ENCODE measurements around the gene CACNA1C.

Gene CACNA1C

GRCh38 chr12:2049604-2050540, 2.9 kb upstream of the CACNA1C start:
- no peaks in the 10 kb centered on the region for H3K79me2 ChIP-seq (ENCODE audit: control insufficient read depth, low read length)
- H3K27ac ChIP-seq (ENCODE audit: low read depth, low read length) = no peak overlapping the region
- peak overlapping the region; percentile 15; the same call in 1 of the 2 replicates for H3K4me2 ChIP-seq (ENCODE audit: low read length)
- H3K4me3 ChIP-seq (ENCODE audit: low read length) = no peak overlapping the region
- peaks cover 9% of the 10 kb centered on the region for H3K4me1 ChIP-seq (ENCODE audit: control insufficient read depth, low read length)
- H3K27me3 ChIP-seq (ENCODE audit: control insufficient read depth, low read length) = peaks cover 54% of the 10 kb centered on the region
- no peaks in the 10 kb centered on the region for H3K36me3 ChIP-seq (ENCODE audit: control insufficient read depth, low read length)
- H3K9me2 ChIP-seq (replicated peaks; ENCODE audit: control insufficient read depth, low read length) = no peaks in the 10 kb centered on the region
- H4K20me1 ChIP-seq (ENCODE audit: control insufficient read depth, insufficient read depth, low read depth, low read length) = no peaks in the 10 kb centered on the region
- no peaks in the 10 kb centered on the region for H3F3A ChIP-seq (ENCODE audit: control insufficient read depth, insufficient read depth)
- no peaks in the 10 kb centered on the region for H3K9me3 ChIP-seq (ENCODE audit: control insufficient read depth, insufficient read depth, low read length)
- TF ChIP-seq CTCF (IDR thresholded peaks at IDR 0.05; ENCODE audit: low read depth, low read length, poor library complexity, severe bottlenecking) = no peak
- no peak for TF ChIP-seq EZH2phosphoT487 (IDR thresholded peaks at IDR 0.05; ENCODE audit: borderline replicate concordance, low read length)

GRCh38 chr12:2051700-2052621, 826 bp upstream of the CACNA1C start:
- Histone ChIP-seq H3K79me2 (ENCODE audit: control insufficient read depth, low read length) (no peaks in the 10 kb centered on the region), H3K27ac (ENCODE audit: low read depth, low read length) (no peak overlapping the region)
- TF ChIP-seq CTCF (IDR thresholded peaks at IDR 0.05; ENCODE audit: low read depth, low read length, poor library complexity, severe bottlenecking) (no peak), EZH2phosphoT487 (IDR thresholded peaks at IDR 0.05; ENCODE audit: borderline replicate concordance, low read length) (no peak)

GRCh38 chr12:2053691-2054090, 904 bp downstream of the CACNA1C start:
- H3F3A ChIP-seq (ENCODE audit: control insufficient read depth, insufficient read depth) = no peaks in the 10 kb centered on the region
- no peak overlapping the region for H3K4me3 ChIP-seq (ENCODE audit: low read length)
- peaks cover 9% of the 10 kb centered on the region for H3K4me1 ChIP-seq (ENCODE audit: control insufficient read depth, low read length)
- H3K27me3 ChIP-seq (ENCODE audit: control insufficient read depth, low read length) = peaks cover 63% of the 10 kb centered on the region
- H3K9me2 ChIP-seq (replicated peaks; ENCODE audit: control insufficient read depth, low read length) = no peaks in the 10 kb centered on the region
- no peak overlapping the region for H3K27ac ChIP-seq (ENCODE audit: low read depth, low read length)
- H3K4me2 ChIP-seq (ENCODE audit: low read length) = no peak overlapping the region
- no peak for TF ChIP-seq EZH2phosphoT487 (IDR thresholded peaks at IDR 0.05; ENCODE audit: borderline replicate concordance, low read length)
- TF ChIP-seq CTCF (IDR thresholded peaks at IDR 0.05; ENCODE audit: low read depth, low read length, poor library complexity, severe bottlenecking) = no peak
- no peaks in the 10 kb centered on the region for H3K9me3 ChIP-seq (ENCODE audit: control insufficient read depth, insufficient read depth, low read length)
- H3K79me2 ChIP-seq (ENCODE audit: control insufficient read depth, low read length) = no peaks in the 10 kb centered on the region
- H3K36me3 ChIP-seq (ENCODE audit: control insufficient read depth, low read length) = no peaks in the 10 kb centered on the region
- H4K20me1 ChIP-seq (ENCODE audit: control insufficient read depth, insufficient read depth, low read depth, low read length) = no peaks in the 10 kb centered on the region

More at GRCh38 chr12:2051700-2052621, 826 bp upstream of the CACNA1C start:
- Histone ChIP-seq H3K4me2 (ENCODE audit: low read length) (no peak overlapping the region), H3F3A (ENCODE audit: control insufficient read depth, insufficient read depth) (no peaks in the 10 kb centered on the region), H4K20me1 (ENCODE audit: control insufficient read depth, insufficient read depth, low read depth, low read length) (no peaks in the 10 kb centered on the region), H3K9me2 (replicated peaks; ENCODE audit: control insufficient read depth, low read length) (no peaks in the 10 kb centered on the region), H3K9me3 (ENCODE audit: control insufficient read depth, insufficient read depth, low read length) (no peaks in the 10 kb centered on the region), H3K4me1 (ENCODE audit: control insufficient read depth, low read length) (peaks cover 9% of the 10 kb centered on the region), H3K27me3 (ENCODE audit: control insufficient read depth, low read length) (peaks cover 58% of the 10 kb centered on the region), H3K4me3 (ENCODE audit: low read length) (no peak overlapping the region), H3K36me3 (ENCODE audit: control insufficient read depth, low read length) (no peaks in the 10 kb centered on the region)

Data from DOHH2 (cell line).